ENCODE measurements around the gene NLN. TPM values are rescaled to one million over a fixed set of nuclear protein-coding genes. Genes with fewer than 3 reads are reported as not detected.

The NLN gene
- total and polyA plus RNA-seq, 7 experiments from 2014 or later, result 2.5 to 11.9 (median 3.6) TPM

- intact Hi-C loops (cut with micrococcal nuclease), result no loop called here
- H3K4me1 Mint-ChIP-seq, result peaks cover 0 to 18% (median 11%) of the 10 kb centered on the region in 7 donors
- H3K36me3 Mint-ChIP-seq, result peaks cover 0 to 36% (median 30%) of the 10 kb centered on the region in 5 donors
Measured at GRCh38 chr5:65811004-65811403, 89.0 kb downstream of the NLN start.

GRCh38 chr5:65811885-65812284, 89.9 kb downstream of the NLN start:
- Mint-ChIP-seq H3K9me3 (no peaks in the 10 kb centered on the region), H3K4me3 (no peak overlapping the region), H3K27ac (peak overlapping the region in 1 of 9 donors; percentile 49), H3K36me3 (peaks cover 0 to 33% (median 28%) of the 10 kb centered on the region in 5 donors), H3K27me3 (no peaks in the 10 kb centered on the region), H3K4me1 (peaks cover 0 to 18% (median 11%) of the 10 kb centered on the region in 7 donors)
- ATAC-seq (no peak), DNase-seq (no peak)
- H3K4me1 ChIP-seq (ENCODE audit: control insufficient read depth in 2 of 2, insufficient read depth in 2 of 2, low read length in 2 of 2), result no peaks in the 10 kb centered on the region
- CTCF ChIA-PET, result no interaction called here
- H3K9me3 ChIP-seq (ENCODE audit: control insufficient read depth in 2 of 3, low read length in 3 of 3), result no peaks in the 10 kb centered on the region
- H3K27me3 ChIP-seq (ENCODE audit: control insufficient read depth in 2 of 2, insufficient read depth in 2 of 2, low read length in 2 of 2), result no peaks in the 10 kb centered on the region
- H3K4me3 ChIP-seq (ENCODE audit: low read length), result no peak overlapping the region
- no peak overlapping the region for H3K27ac ChIP-seq (ENCODE audit: low read depth, low read length)
- intact Hi-C loops (cut with micrococcal nuclease), result no loop called here
- H3K36me3 ChIP-seq (ENCODE audit: control insufficient read depth in 2 of 3, insufficient read depth in 3 of 3, low read length in 3 of 3), result no peaks in the 10 kb centered on the region
- POLR2A ChIA-PET, result interaction anchor here (1.0 kb wide), 1 partner anchor 114 kb away, joined by 4 read pairs; the partner anchor contains the start of gene ERBIN

More at GRCh38 chr5:65811004-65811403, 89.0 kb downstream of the NLN start:
- no peaks in the 10 kb centered on the region for H3K27me3 Mint-ChIP-seq
- ChIA-PET POLR2A (no interaction called here), CTCF (no interaction called here)
- Histone ChIP-seq H3K4me1 (ENCODE audit: control insufficient read depth in 2 of 2, insufficient read depth in 2 of 2, low read length in 2 of 2) (no peaks in the 10 kb centered on the region), H3K27ac (ENCODE audit: low read depth, low read length) (no peak overlapping the region), H3K4me3 (ENCODE audit: low read length) (no peak overlapping the region), H3K27me3 (ENCODE audit: control insufficient read depth in 2 of 2, insufficient read depth in 2 of 2, low read length in 2 of 2) (no peaks in the 10 kb centered on the region), H3K9me3 (ENCODE audit: control insufficient read depth in 2 of 3, low read length in 3 of 3) (no peaks in the 10 kb centered on the region), H3K36me3 (ENCODE audit: control insufficient read depth in 2 of 3, insufficient read depth in 3 of 3, low read length in 3 of 3) (no peaks in the 10 kb centered on the region)
- H3K9me3 Mint-ChIP-seq, result peaks cover 0 to 4% (median 0%) of the 10 kb centered on the region in 11 donors
- ATAC-seq, result no peak
- no peak overlapping the region for H3K27ac Mint-ChIP-seq
- no peak for DNase-seq
- H3K4me3 Mint-ChIP-seq, result no peak overlapping the region

- CTCF ChIA-PET, result no interaction called here
- Histone ChIP-seq H3K4me3 (ENCODE audit: low read length) (no peak overlapping the region), H3K36me3 (ENCODE audit: control insufficient read depth in 2 of 3, insufficient read depth in 3 of 3, low read length in 3 of 3) (no peaks in the 10 kb centered on the region), H3K9me3 (ENCODE audit: control insufficient read depth in 2 of 3, low read length in 3 of 3) (no peaks in the 10 kb centered on the region), H3K4me1 (ENCODE audit: control insufficient read depth in 2 of 2, insufficient read depth in 2 of 2, low read length in 2 of 2) (no peaks in the 10 kb centered on the region), H3K27me3 (ENCODE audit: control insufficient read depth in 2 of 2, insufficient read depth in 2 of 2, low read length in 2 of 2) (no peaks in the 10 kb centered on the region), H3K27ac (ENCODE audit: low read depth, low read length) (no peak overlapping the region)
- peak overlapping the region in 3 of 9 donors; percentile 14 to 51 (median 32) for H3K27ac Mint-ChIP-seq
- H3K4me3 Mint-ChIP-seq, result peak overlapping the region in 5 of 10 donors; percentile 12 to 46 (median 36)
- H3K27me3 Mint-ChIP-seq, result no peaks in the 10 kb centered on the region
- no peaks in the 10 kb centered on the region for H3K9me3 Mint-ChIP-seq
- H3K4me1 Mint-ChIP-seq, result peaks cover 0 to 18% (median 11%) of the 10 kb centered on the region in 7 donors
- H3K36me3 Mint-ChIP-seq, result peaks cover 0 to 33% (median 27%) of the 10 kb centered on the region in 5 donors
- DNase-seq (peak in 1 of 9 donors; percentile 11), ATAC-seq (peak; percentile 37)
- intact Hi-C loops (cut with micrococcal nuclease), result no loop called here
- POLR2A ChIA-PET, result interaction anchor here (1.0 kb wide), 1 partner anchor 113 kb away, joined by 4 read pairs; the partner anchor contains the start of gene ERBIN
Measured at GRCh38 chr5:65812648-65813047, 90.6 kb downstream of the NLN start.

DNA sequence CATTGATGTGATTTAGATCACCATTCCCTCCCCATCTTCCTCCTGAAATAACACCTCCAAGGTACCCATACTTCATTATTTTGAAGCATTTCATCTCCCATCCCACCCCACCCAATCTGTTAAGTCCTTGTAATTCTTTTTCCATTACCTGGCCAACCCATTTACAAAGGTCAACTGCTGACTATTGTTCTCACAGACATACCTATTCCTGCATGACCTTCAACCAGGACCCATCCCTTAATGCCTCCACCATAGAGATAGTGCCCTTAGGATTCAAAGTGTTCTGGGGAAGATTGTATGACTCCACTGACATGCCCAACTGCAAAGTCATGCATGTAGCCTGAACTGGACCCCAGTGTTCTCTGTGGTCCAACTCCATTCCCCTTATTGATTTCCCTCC, 91.2 kb downstream of the NLN start:
- Histone ChIP-seq H3K4me3 (ENCODE audit: low read length) (no peak overlapping the region), H3K4me1 (ENCODE audit: control insufficient read depth in 2 of 2, insufficient read depth in 2 of 2, low read length in 2 of 2) (no peaks in the 10 kb centered on the region), H3K27ac (ENCODE audit: low read depth, low read length) (no peak overlapping the region), H3K9me3 (ENCODE audit: control insufficient read depth in 2 of 3, low read length in 3 of 3) (no peaks in the 10 kb centered on the region), H3K36me3 (ENCODE audit: control insufficient read depth in 2 of 3, insufficient read depth in 3 of 3, low read length in 3 of 3) (no peaks in the 10 kb centered on the region), H3K27me3 (ENCODE audit: control insufficient read depth in 2 of 2, insufficient read depth in 2 of 2, low read length in 2 of 2) (no peaks in the 10 kb centered on the region)
- no peak overlapping the region for H3K27ac Mint-ChIP-seq
- ATAC-seq (no peak), DNase-seq (no peak)
- H3K9me3 Mint-ChIP-seq, result no peaks in the 10 kb centered on the region
- peaks cover 0 to 18% (median 11%) of the 10 kb centered on the region in 7 donors for H3K4me1 Mint-ChIP-seq
- peak overlapping the region in 5 of 10 donors; percentile 27 to 64 (median 37) for H3K4me3 Mint-ChIP-seq
- H3K27me3 Mint-ChIP-seq, result no peaks in the 10 kb centered on the region
- POLR2A ChIA-PET, result no interaction called here
- peaks cover 0 to 33% (median 23%) of the 10 kb centered on the region in 5 donors for H3K36me3 Mint-ChIP-seq
- CTCF ChIA-PET, result no interaction called here
- intact Hi-C loops (cut with micrococcal nuclease), result no loop called here

DNA sequence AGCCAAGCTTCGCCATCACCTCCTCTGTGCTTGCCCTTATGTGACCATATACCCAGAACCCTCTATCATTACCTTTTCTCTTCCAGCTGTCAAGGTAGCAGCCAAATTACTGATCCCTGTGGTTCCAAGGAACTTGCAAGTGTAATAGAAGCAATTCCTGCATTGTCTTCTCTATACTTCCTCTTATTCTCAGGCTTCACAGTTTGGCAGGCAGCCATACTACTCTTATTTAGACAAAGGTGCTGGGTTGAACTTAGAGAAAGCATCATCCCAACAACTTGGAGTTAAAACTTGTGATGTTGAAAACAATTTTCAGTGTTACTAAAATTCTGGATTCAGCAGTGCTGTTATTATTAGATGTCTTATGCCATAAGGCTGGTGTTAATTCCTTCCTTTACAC, 93.2 kb downstream of the NLN start:
- H3K9me3 Mint-ChIP-seq, result no peaks in the 10 kb centered on the region
- Histone ChIP-seq H3K4me3 (ENCODE audit: low read length) (no peak overlapping the region), H3K27ac (ENCODE audit: low read depth, low read length) (no peak overlapping the region), H3K9me3 (ENCODE audit: control insufficient read depth in 2 of 3, low read length in 3 of 3) (no peaks in the 10 kb centered on the region), H3K4me1 (ENCODE audit: control insufficient read depth in 2 of 2, insufficient read depth in 2 of 2, low read length in 2 of 2) (peaks cover 0 to 6% of the 10 kb centered on the region in 2 donors), H3K27me3 (ENCODE audit: control insufficient read depth in 2 of 2, insufficient read depth in 2 of 2, low read length in 2 of 2) (no peaks in the 10 kb centered on the region), H3K36me3 (ENCODE audit: control insufficient read depth in 2 of 3, insufficient read depth in 3 of 3, low read length in 3 of 3) (no peaks in the 10 kb centered on the region)
- CTCF ChIA-PET, result no interaction called here
- DNase-seq, result no peak
- POLR2A ChIA-PET, result interaction anchor here (0.7 kb wide), 1 partner anchor 184 kb away, joined by 3 read pairs; no protein-coding TSS in a partner anchor
- peaks cover 0 to 26% (median 9%) of the 10 kb centered on the region in 5 donors for H3K36me3 Mint-ChIP-seq
- peaks cover 0 to 31% (median 21%) of the 10 kb centered on the region in 7 donors for H3K4me1 Mint-ChIP-seq
- H3K27me3 Mint-ChIP-seq, result no peaks in the 10 kb centered on the region
- no peak overlapping the region for H3K27ac Mint-ChIP-seq
- no peak for ATAC-seq
- intact Hi-C loops (cut with micrococcal nuclease), result no loop called here
- H3K4me3 Mint-ChIP-seq, result no peak overlapping the region

- Histone ChIP-seq H3K27me3 (ENCODE audit: control insufficient read depth in 2 of 2, insufficient read depth in 2 of 2, low read length in 2 of 2) (no peaks in the 10 kb centered on the region), H3K4me3 (ENCODE audit: low read length) (no peak overlapping the region), H3K36me3 (ENCODE audit: control insufficient read depth in 2 of 3, insufficient read depth in 3 of 3, low read length in 3 of 3) (no peaks in the 10 kb centered on the region), H3K27ac (ENCODE audit: low read depth, low read length) (no peak overlapping the region), H3K4me1 (ENCODE audit: control insufficient read depth in 2 of 2, insufficient read depth in 2 of 2, low read length in 2 of 2) (peaks cover 0 to 6% of the 10 kb centered on the region in 2 donors), H3K9me3 (ENCODE audit: control insufficient read depth in 2 of 3, low read length in 3 of 3) (no peaks in the 10 kb centered on the region)
- intact Hi-C loops (cut with micrococcal nuclease), result no loop called here
- no peaks in the 10 kb centered on the region for H3K27me3 Mint-ChIP-seq
- H3K27ac Mint-ChIP-seq, result peak overlapping the region in 2 of 9 donors; percentile 39 to 47
- no peak for ATAC-seq
- CTCF ChIA-PET, result interaction anchor here (0.6 kb wide), 1 partner anchor 15 kb away, joined by 5 read pairs; no protein-coding TSS in a partner anchor
- POLR2A ChIA-PET, result no interaction called here
- peaks cover 0 to 25% (median 7%) of the 10 kb centered on the region in 5 donors for H3K36me3 Mint-ChIP-seq
- H3K4me1 Mint-ChIP-seq, result peaks cover 0 to 31% (median 24%) of the 10 kb centered on the region in 7 donors
- no peaks in the 10 kb centered on the region for H3K9me3 Mint-ChIP-seq
- no peak overlapping the region for H3K4me3 Mint-ChIP-seq
- DNase-seq, result no peak
Measured at GRCh38 chr5:65816729-65817128, 94.7 kb downstream of the NLN start.

GRCh38 chr5:65817931-65818330, 95.9 kb downstream of the NLN start:
- ChIA-PET CTCF (interaction anchor here (0.8 kb wide), 1 partner anchor 17 kb away, joined by 5 read pairs; no protein-coding TSS in a partner anchor), POLR2A (no interaction called here)
- H3K36me3 Mint-ChIP-seq, result peaks cover 0 to 17% (median 7%) of the 10 kb centered on the region in 5 donors
- DNase-seq (no peak), ATAC-seq (no peak)
- intact Hi-C loops (cut with micrococcal nuclease), result loop anchor here in 1 of 2 donors (2.0 kb wide), 1 partner anchor 13 kb away; no protein-coding TSS in a partner anchor
- Histone ChIP-seq H3K9me3 (ENCODE audit: control insufficient read depth in 2 of 3, low read length in 3 of 3) (no peaks in the 10 kb centered on the region), H3K36me3 (ENCODE audit: control insufficient read depth in 2 of 3, insufficient read depth in 3 of 3, low read length in 3 of 3) (no peaks in the 10 kb centered on the region), H3K27me3 (ENCODE audit: control insufficient read depth in 2 of 2, insufficient read depth in 2 of 2, low read length in 2 of 2) (no peaks in the 10 kb centered on the region), H3K4me3 (ENCODE audit: low read length) (no peak overlapping the region), H3K27ac (ENCODE audit: low read depth, low read length) (no peak overlapping the region), H3K4me1 (ENCODE audit: control insufficient read depth in 2 of 2, insufficient read depth in 2 of 2, low read length in 2 of 2) (peaks cover 0 to 6% of the 10 kb centered on the region in 2 donors)
- H3K4me3 Mint-ChIP-seq, result no peak overlapping the region
- H3K4me1 Mint-ChIP-seq, result peaks cover 0 to 23% (median 15%) of the 10 kb centered on the region in 7 donors
- H3K27ac Mint-ChIP-seq, result no peak overlapping the region
- no peaks in the 10 kb centered on the region for H3K9me3 Mint-ChIP-seq
- no peaks in the 10 kb centered on the region for H3K27me3 Mint-ChIP-seq
